NCI-H526 treated with DMSO at 0.1 percent for 48 hours (cell line): Measurements from ENCODE around the gene DCN.
"Not testable (repeated sequence)": the region's sequence is repeated elsewhere in the genome, so short reads cannot be mapped to it uniquely, and the experiment has no call there.

Experiments
- DNase-seq: peaks from one replicate; lab custom pipeline; 2025; lab: John Stamatoyannopoulos, UW

Gene DCN, protein sequence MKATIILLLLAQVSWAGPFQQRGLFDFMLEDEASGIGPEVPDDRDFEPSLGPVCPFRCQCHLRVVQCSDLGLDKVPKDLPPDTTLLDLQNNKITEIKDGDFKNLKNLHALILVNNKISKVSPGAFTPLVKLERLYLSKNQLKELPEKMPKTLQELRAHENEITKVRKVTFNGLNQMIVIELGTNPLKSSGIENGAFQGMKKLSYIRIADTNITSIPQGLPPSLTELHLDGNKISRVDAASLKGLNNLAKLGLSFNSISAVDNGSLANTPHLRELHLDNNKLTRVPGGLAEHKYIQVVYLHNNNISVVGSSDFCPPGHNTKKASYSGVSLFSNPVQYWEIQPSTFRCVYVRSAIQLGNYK

DNA sequence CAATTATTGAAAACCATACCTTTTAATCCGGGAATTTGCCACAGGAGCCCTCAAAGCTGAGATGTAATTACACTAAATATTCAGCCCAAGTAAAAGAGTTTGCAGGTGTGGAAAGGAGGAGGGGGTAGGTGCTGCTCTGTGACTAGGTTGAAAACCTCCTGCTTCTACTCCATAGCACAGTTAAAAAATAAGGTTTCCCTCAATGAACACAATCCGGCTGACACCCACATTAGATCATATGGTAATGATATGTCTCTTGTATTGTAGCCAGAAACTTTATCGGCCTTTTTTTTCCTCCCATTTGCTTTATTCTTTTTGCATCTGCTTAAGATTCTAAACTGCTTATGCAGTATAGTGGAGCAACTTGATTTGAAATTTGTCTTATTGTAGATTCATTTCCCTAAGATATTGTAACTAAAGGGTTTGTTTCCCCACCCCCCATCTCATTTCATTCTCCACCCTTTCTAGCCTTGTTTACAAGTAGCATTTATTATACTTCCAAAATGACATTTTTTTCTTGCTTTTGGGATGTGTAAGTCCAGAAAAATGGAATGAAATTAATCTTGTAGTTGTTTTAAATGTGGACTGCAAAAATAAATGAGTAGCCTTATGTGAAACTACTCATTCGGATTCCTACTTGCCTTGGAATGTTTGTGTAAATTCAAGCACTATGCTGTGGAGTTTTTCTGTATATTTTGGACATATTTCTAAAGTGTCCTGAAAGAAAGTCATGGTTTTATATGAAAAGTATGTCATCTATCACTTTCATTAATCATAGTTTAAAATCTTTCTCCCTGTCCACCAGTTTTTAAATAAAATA is at the start of gene DCN:
TSS of gene DCN (minus strand) at position 182 of the 820 bp plus-strand sequence. CDS start 4,265 bp downstream, outside the sequence.
- DNase-seq, result no peak

DNA sequence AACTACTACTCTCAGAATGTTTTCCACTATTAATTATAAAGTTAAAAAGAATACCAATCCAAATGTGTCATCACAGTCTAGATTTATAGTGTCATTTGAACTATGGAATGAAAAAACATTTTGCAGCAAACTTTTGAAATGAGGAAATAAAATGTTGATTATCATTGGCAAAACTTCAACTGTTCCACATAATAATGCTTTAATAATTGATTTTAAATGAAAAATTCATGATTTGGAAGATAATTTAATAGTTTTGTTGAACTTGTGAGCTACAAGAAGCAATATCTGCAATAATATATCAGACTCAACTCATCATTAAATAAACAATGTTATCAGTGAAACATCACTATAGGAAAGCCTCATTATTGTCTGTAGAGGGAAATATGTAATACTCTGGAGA is 48.2 kb upstream of the DCN start:
- DNase-seq, result no peak

DNA sequence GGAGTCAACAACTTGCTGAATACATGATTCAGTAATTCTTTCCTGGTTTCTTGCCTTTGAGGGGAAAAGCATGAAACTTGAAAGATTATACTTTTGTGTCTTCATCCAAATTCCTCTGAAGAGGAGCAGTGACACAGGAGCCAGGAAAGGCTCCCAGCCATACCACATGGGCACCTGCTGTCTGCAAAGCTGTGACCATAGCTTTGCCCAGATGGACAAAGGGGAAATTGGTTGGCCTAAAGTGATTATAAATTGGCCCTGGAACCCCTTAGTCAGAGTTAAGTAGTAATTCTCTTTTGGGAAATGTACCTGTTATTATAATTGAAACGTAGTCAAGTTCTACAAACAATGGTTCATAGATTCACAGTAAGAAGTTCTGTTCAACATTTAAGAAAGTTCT is 44.3 kb upstream of the DCN start:
- DNase-seq, result no peak

DNA sequence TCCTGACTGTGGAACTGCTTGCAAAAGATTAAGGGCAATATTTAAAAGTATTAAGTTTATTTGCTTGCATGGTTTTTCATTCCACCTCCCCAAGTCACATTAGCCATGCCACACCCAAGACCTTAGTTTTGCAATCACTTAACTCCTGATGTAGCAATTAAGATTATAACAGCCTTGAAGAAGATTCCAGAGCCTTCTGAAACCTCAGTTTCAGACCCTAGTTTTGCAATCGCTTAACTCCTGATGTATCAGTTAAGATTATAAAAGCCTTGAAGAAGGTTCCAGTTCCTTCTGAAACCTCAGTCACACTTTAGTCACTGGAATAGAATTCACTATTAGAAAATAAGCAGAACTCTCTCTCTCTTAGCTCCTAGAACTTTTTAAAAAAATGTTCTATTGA is 42.7 kb upstream of the DCN start:
- no peak for DNase-seq

DNA sequence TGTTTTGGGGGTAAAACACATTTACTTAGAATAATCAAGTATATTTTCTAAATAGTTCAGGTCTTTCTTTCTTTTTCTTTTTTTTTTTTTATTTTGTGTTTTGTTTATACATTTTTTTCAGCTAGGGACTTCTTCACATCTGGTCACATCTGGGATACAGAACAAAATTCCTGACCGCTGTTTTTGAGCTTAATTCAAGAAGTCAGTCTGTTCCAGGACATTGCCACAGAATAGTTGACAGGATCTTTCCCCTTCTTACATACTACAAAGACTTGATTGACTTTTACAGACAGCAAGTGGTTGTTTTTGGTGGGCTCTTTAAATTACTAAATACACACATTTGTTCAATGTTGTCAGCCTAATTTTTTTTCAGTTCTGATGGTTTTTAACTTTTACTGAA is 41.8 kb upstream of the DCN start:
- no peak for DNase-seq

DNA sequence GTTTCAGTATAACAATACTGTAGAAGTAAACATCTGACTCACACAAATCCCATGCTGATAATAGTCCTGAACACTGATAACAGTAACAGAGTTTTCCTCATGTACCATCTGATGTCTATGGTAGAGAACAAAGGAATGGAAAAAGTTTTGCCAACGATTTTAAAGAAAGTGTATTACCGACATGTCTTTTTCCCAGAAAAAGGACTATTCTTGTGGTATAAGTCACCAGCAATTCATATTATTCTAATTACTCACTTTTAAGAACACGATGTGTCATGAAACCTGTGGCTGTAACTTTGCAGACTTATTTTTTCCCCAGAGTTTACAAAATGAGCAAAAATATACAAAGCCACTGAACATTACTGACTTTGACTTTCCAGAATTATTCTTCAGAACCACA is 40.1 kb upstream of the DCN start:
- no peak for DNase-seq

DNA sequence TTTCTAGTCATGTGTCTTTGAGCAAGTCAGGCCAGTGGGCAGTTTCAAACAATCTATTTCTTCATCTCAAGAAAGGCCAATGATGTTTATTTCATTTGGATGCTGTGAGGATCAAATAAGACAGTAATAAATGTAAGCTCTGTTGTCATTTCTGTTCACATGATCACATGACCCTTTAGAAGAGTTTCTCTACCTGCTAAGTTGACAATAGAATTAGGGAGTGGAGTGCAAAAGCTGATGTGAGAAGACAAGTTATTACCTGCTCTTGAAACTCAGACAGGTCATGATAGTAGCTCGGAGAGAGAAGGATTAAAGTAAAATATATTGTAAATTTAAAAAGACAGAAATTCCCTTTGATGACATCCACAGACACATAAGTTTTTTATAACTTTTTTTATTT is 37.3 kb upstream of the DCN start:
- DNase-seq, result no peak

DNA sequence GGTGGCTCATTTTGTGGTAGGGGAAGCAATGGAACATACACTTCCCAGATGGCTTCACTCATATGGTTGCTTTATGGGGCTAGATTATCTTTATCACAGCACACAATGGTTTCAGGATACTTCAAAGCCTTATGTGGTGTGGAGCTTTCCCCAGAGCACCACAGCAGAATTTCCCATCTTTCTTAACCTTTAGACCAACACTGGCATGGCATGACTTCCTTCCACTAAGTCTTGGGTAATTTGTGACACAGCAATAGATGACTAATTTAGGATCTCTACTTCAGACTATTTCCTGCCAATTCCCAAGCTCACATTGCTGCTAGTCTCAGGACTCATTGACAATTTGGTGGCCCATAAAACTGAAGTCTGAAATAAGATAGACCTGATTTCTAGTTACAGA is 36.9 kb upstream of the DCN start:
- DNase-seq, result no peak

DNA sequence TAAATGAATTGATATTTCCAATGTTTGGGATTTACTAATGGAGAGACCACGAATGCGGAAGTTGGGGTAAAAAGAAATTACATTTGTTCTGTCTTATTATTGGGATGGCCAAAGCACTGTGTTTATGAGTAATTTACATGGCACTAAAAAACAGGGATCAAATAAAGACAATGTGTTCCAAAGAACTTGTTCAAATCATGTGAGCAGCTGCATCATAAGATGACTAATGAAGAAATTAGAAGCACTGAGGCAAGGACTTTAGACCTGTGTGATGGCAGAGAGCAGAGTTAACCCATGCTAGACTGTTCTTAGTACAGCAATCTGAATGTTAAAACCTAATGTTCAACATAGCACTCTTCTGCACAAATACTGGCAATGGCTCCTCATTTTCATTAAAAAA is 34.3 kb upstream of the DCN start:
- no peak for DNase-seq

DNA sequence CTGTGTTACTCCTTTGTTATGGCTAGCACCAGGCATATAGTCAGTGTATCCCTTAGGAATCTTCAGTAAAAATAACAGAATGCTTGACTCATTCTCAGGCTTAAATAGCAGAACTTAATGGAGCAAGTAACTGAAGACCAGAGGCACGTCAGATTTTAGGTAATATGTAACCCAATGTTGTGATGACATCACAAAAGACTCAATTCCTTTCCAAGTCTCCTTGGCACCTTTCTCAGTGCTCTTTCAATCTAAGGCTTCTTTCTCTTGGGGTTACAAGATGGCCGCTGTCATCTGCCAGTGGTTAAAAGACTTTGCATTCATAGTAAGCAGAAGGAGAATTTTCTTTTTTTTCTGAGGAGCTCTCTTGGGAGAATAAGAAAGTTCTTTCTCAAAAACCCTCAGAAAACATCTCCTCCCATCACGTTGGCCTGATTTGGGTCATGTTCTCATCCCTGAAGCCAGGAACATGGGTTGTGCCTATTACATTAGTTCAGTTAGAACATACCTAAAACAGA is 33.4 kb upstream of the DCN start:
- no peak for DNase-seq

DNA sequence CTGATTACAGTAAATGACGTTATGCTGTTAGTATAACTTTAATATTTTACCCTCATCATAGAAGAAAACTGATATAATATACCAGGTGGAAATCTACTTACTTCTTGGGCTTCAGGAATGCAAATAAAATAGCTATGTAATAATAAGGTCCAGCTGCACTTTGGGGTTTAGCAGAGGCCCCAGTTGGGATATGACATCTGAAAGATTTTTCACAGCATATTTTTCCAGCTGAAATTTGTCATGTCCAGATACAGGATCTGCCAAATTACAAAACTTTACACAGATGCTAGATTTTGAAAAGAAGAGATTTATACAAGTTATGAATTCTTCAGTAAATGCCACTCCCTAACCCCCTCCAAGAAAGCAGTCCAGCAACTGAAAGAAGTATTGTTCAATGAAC is 29.2 kb upstream of the DCN start:
- no peak for DNase-seq

DNA sequence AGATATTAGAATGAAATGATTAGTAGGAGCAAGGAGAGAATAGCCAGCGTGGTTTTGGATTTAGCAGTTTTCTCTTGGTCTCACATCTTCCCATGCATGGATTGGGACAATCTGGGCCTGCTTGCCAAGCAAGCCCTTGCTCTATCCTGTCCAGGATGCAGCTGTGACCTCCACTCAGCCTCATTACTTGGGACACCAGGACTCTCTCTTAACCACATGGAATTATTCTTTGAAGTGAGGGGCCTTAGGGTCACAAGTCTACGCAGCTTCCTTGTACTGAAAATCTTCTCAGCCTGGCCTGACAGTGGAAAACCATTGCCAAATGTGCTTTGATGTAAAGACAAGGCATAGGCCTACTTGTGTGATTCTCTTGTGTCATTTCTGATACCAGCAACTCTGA is 28.0 kb upstream of the DCN start:
- DNase-seq, result no peak

DNA sequence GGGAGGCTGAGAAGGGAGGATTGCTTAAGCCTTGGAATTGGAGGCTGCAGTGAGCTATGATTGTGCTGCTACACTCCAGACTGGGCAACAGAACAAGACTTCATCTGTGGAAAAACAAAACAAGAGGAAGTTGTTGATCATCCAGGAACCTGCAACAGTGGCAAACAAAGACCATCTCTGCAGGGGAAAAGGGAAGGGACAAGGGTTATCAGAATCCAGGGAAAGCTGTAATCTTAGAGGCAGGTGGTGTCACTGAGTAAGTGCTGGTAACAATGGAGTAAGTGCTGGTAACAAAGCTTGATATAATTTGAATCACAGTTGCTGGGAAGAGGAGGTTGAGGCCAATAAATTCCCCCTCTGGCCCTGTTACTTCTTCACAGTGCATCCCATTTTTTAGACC is 27.5 kb upstream of the DCN start:
- DNase-seq, result no peak

DNA sequence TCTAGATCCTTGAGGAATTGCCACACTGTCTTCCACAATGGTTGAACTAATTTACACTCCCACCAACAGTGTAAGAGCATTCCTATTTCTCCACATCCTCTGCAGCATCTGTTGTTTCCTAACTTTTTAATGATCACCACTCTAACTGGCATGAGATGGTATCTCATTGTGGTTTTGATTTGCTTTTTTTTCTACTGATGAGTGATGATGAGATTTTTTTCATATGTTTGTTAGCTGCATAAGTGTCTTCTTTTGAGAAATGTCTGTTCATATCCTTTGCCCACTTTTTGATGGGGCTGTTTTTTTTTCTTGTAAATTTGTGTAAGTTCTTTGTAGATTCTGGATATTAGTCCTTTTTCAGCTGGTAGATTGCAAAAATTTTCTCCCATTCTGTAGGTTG is 24.7 kb upstream of the DCN start:
- DNase-seq, result not testable (repeated sequence)

DNA sequence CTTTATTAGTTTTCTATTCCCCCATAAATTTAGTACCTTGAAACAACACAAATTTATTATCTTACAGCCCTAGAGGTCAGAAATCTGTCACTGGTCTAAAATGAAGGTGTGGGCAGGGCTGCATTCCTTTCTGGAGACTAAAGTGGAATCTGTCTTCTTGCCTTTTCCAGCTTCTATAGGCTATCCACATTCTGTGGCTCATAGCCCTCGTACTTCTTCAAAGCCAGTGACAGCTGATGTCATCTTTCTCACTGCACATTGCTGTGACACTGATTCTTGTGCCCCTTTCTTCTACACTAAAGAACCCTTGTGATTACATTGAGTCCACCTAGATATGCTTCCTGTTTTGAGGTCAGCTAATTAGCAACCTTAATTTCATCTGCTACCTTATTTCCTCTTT is 23.2 kb upstream of the DCN start:
- no peak for DNase-seq

DNA sequence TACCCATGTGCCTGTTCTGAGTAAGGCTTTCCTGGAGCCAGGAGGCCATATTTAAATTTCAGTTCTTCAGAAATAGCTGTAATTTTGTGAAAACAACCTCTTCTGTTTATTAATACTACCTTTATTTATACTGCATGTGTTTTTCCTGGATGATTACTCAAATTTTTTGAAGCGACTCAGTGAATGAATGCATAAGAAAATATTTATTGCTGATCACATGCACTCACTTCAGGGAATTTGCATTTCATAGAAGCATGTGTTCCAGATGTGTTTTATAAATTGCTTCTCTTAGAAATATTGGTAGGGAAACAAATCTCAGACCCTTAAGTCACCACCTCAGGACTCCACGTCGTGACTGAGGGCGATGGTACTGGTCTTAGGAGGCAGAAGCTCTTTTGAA is 21.8 kb upstream of the DCN start:
- DNase-seq, result no peak

DNA sequence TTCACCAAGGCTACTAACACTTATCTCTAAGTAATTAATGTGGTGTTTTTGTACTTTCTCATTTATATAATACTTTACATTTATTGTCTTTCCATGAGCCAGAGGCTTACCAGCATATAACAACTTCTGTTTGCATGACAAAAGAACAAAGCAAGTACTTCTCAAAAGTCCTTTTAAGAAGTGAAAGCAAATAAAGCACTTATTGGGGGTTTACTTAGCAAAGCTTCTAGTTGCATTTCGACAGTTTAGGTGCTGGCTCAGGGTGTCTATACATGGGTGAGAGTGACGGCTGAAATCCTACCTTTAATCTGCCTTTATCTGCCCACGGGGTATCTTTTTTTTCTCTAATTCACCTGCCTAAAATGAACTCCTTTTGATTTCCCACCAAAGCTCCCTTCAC is 21.0 kb upstream of the DCN start:
- DNase-seq, result no peak

DNA sequence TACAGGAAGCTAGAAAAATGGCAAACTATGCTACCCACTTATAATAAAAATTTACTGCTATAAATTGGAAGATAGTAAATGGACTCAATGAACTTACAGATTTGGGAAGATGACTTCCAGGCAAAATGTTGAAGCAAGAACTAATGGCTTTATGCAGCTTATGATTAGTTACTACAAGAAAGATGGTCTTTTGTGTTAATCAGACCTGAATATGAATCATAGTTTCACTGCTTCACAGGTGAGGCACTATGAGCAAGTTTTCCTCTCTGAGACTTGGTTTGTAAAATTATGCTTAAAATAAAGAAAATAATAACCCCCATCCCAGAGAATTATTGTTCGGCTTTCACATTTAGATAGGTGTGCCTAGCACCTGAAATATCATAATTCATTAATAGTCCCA is 19.8 kb upstream of the DCN start:
- DNase-seq, result no peak

DNA sequence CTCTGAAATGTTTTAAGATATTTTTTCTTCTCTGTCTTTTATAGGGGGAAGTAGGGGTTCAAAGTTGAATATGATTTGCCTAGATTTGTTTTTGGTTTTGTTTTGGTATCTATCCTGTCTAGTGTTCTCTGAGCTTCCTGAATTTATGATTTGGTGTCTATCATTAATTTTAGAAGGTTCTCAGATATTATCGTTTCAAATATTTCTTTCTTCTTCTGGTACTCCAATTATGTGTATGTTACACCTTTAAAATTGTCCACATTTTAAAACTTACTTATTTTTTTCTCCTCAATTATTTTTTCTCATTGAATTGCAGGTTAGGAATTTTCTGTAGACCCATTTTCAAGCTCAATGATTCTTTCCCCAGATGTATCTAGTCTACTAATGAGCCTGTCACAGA is 13.8 kb upstream of the DCN start:
- no peak for DNase-seq

DNA sequence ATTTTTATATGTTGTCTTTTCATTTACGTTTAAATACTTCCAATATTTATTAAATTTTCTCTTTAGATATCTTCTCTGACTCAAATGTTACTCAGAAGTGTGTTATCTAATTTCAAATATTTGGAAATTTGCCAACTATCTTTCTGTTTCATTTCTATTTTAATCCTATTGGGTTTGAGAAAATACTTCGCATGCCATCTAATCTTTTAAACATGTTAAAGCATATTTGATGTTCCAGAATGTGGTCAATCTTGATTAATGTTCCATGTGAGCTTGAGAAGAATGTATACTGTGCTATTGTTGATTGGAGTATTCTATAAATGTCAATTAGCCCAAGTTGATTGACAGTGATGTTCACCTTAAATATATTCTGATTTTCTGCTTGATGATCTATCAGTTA is 11.9 kb upstream of the DCN start:
- no peak for DNase-seq

DNA sequence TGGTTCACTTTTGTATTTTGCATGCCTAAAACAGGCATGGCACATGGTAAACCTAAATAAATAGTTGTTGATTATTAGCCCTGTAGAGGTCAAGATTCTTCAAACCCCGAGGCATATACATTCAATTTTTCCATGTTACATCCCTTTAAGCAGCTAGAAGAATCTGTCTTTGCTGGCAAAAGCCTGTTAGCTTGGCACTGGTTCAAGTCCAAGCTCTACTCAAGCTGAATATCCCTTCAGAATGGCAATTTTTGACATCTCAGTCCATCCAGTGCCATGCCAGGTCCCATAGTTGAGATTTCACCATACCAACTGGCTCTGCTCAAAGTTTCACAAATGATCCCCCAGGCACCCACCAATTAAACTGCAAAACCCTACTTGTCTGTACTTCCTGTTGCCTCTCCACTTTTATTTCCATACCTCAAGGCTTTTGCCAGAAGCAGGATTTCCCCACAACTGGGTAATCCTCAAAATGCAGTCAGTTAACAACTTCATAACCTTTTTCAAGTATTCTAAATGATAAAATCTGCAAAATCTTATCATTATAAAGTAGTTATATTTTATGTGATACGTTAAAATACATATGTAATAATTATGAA is 9.0 kb upstream of the DCN start:
- DNase-seq, result no peak

DNA sequence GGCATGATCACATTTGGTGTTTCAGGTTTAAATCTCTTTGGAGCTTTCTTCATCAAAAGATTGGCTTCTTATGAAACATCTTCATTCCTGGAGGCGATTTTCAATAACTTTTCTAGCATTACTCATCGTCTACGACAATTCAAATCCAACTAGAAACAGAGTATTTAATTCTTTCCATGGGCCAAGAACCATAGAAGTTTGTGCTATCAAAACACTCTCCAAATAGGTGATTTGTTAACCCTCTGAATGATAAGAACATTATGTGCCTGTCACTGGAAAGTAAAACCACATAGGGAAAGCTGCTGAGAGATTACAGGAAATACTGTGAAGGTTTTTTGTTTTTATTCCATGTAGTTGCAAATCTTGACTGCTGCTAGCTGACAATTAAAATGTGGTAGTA is 6.9 kb upstream of the DCN start:
- DNase-seq, result no peak

DNA sequence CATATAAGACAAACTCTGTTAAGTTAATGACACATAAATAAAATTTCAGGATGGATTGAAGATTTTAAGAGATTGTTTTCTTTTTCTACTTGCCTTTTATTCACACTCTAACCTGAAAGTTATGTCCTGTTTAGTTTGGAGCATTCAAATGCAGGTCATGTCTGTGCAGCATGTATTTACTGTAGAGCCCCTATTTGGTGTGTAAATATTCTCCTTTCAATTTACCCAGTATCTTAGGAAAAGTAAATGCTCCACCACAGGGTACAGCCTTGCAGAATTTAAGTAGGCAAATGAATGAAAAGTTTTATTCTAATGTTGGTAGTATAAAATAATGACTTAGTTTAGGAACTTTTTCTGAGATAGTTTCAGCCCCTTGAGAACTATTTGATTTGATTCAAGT is 6.2 kb upstream of the DCN start:
- DNase-seq, result no peak
